Measurements from ENCODE around the gene KCNH3. TPM values are rescaled to one million over a fixed set of nuclear protein-coding genes. Genes with fewer than 3 reads are reported as not detected.
"Not testable (repeated sequence)": the region's sequence is repeated elsewhere in the genome, so short reads cannot be mapped to it uniquely, and the experiment has no call there.

KCNH3 gene
- total RNA-seq, 2 experiments from 2014 or later: 2.4 to 3.3 TPM

GRCh38 chr12:49529414-49529813 is 9.4 kb upstream of the KCNH3 start:
- no peaks in the 10 kb centered on the region for H3K27me3 Mint-ChIP-seq
- no peaks in the 10 kb centered on the region for H3K4me1 Mint-ChIP-seq
- H3K36me3 Mint-ChIP-seq (ENCODE audit: low read depth): peaks cover 2% of the 10 kb centered on the region
- ChIA-PET CTCF (interaction anchor here (0.8 to 1.2 kb wide), 2 partner anchors 16 to 182 kb away, joined by 3 to 5 read pairs; no protein-coding TSS in a partner anchor), POLR2A (no interaction called here)
- no peaks in the 10 kb centered on the region for H3K9me3 Mint-ChIP-seq (ENCODE audit: low read depth)
- intact Hi-C loops (cut with DNase I, micrococcal nuclease): no loop called here
- no peak for ATAC-seq
- H3K4me3 Mint-ChIP-seq: no peak overlapping the region
- DNase-seq: no peak
- H3K27ac Mint-ChIP-seq: no peak overlapping the region

DNA sequence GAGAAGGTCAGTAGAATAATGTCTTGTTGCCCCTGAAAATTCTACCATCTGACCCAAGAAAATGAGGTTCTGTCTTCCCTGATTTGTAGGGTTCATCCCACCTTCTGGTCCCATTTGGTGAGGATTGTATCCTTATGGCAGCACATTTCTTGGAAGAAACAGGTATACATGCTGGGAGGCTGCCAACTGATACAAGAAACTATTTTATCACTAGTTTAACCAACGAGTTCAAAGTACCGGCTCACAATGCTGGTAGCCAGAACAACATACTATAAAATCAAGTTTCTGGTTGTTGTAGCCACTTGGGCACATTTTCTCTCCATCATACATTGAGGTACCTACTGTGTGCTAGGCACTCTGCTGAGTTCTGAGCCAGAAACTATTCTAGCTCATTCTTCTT is 7.1 kb upstream of the KCNH3 start:
- CTCF ChIA-PET: no interaction called here
- no peak for DNase-seq
- H3K27ac Mint-ChIP-seq: no peak overlapping the region
- intact Hi-C loops (cut with DNase I, micrococcal nuclease): no loop called here
- POLR2A ChIA-PET: no interaction called here
- no peaks in the 10 kb centered on the region for H3K9me3 Mint-ChIP-seq (ENCODE audit: low read depth)
- no peak for ATAC-seq
- H3K27me3 Mint-ChIP-seq: peaks cover 3% of the 10 kb centered on the region
- no peak overlapping the region for H3K4me3 Mint-ChIP-seq
- H3K36me3 Mint-ChIP-seq (ENCODE audit: low read depth): no peaks in the 10 kb centered on the region
- no peaks in the 10 kb centered on the region for H3K4me1 Mint-ChIP-seq

DNA sequence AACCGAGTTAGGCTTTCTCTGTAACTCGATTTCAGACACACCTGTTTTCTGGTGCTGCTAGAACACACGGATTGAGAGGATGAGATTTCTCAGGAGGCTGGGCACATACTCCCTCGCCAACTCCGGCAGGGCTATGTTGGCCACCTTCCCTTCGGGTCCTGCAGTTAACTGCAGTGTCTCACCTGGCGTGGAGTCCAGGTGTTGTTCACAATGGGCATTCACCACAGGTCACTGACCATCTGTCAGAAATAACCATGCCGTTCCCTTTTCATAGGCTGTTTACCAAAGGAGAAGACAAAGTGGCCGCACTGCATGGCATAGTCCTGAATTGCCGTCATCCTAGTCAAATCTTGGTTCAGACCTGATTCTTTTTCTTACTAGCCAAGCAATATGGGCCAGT is 5.5 kb upstream of the KCNH3 start:
- no peak overlapping the region for H3K4me3 Mint-ChIP-seq
- intact Hi-C loops (cut with DNase I, micrococcal nuclease): no loop called here
- no peaks in the 10 kb centered on the region for H3K4me1 Mint-ChIP-seq
- no peak overlapping the region for H3K27ac Mint-ChIP-seq
- ChIA-PET CTCF (interaction anchor here (0.6 to 1.1 kb wide), 2 partner anchors 174 to 609 kb away, joined by 3 to 5 read pairs; no protein-coding TSS in a partner anchor), POLR2A (no interaction called here)
- peaks cover 11% of the 10 kb centered on the region for H3K27me3 Mint-ChIP-seq
- H3K9me3 Mint-ChIP-seq (ENCODE audit: low read depth): no peaks in the 10 kb centered on the region
- ATAC-seq (no peak), DNase-seq (no peak)
- no peaks in the 10 kb centered on the region for H3K36me3 Mint-ChIP-seq (ENCODE audit: low read depth)

DNA sequence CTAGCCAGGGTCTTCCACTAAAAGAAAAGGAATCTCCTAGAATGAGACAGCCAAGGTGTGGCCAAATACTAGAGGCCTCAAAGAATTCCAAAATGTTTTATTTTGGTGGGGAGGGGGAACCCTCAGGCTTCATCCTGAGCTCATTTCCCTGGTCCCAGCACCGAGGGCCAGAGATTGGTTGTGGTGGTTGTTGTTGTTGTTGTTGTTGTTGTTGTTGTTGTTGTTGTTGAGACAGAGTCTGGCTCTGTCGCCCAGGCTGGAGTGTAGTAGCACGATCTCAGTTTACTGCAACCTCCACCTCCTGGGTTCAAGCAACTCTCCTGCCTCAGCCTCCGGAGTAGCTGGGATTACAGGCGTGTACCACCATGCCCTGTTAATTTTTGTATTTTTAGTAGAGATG is 4.7 kb upstream of the KCNH3 start:
- H3K4me3 Mint-ChIP-seq; H3K36me3 Mint-ChIP-seq (ENCODE audit: low read depth); H3K27ac Mint-ChIP-seq; CTCF ChIA-PET; DNase-seq; H3K9me3 Mint-ChIP-seq (ENCODE audit: low read depth); ATAC-seq; H3K4me1 Mint-ChIP-seq; intact Hi-C loops (cut with DNase I, micrococcal nuclease): not testable (repeated sequence)
- peaks cover 11% of the 10 kb centered on the region for H3K27me3 Mint-ChIP-seq
- POLR2A ChIA-PET: interaction anchor here (0.6 kb wide), 1 partner anchor 224 kb away, joined by 4 read pairs; no protein-coding TSS in a partner anchor

DNA sequence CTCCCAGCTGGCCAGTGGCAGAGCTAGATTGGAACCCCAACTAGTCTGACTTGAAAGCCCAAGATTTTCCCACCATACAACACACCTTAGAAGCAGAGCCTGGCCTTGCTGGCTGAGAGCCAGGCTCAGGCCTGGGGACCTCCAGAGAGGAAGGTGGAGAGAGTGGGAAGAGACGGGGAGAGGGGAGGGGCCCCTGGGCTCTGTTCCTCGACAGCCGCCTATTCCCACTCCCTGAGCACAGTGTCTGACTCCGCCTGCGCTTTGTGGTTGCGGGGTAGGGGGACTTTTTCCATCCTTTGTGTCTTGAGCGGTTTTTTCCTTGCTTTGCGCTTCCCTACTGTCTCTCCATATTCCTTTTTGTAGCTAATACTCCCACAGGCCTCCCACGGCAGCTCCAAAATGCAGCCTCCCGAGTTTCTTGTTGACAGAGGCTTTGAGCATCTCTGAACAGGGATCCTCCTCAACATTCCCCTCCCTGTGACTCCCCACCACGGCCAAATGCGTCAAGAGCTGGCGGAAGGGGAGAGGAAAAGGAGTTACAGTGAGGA is 4.0 kb upstream of the KCNH3 start:
- ChIA-PET POLR2A (interaction anchor here (0.6 kb wide), 1 partner anchor 8 kb away, joined by 3 read pairs; no protein-coding TSS in a partner anchor), CTCF (interaction anchor here (0.5 to 1.9 kb wide), 4 partner anchors 174 to 221 kb away, joined by 3 to 11 read pairs (median 4); no protein-coding TSS in a partner anchor)
- Mint-ChIP-seq H3K4me1 (peaks cover 4% of the 10 kb centered on the region), H3K9me3 (ENCODE audit: low read depth) (no peaks in the 10 kb centered on the region), H3K27ac (no peak overlapping the region), H3K27me3 (peaks cover 15% of the 10 kb centered on the region), H3K4me3 (no peak overlapping the region), H3K36me3 (ENCODE audit: low read depth) (no peaks in the 10 kb centered on the region)
- DNase-seq (no peak), ATAC-seq (no peak)
- intact Hi-C loops (cut with DNase I, micrococcal nuclease): no loop called here

DNA sequence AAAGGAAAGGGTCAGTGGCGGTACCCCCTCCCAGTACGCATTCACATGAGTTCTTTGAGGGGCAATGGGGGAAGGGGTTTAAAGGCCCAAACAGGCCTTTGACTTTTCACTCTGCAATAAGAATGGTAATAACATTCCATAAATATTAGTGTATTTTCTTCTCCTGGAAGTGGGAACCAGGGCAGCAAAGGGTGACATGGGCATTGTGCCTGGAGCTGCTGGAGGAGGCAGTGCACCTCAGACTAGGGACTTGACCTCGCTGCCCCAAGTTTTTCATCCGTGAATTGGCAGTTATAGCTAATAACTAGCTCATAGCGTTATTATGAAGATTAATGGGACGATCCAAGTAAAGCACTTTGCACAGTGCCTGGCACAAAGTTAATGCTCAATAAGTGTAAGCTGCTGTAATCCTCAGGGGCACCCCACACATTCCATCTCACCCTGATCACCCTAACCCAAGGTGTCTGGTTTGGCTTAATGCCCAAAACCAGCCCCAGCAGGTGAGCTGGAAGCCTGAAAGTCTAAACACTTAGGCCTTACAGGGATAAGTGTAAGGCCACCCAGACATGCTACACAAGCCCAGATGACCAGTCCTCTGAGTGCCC is 2.8 kb upstream of the KCNH3 start:
- CTCF ChIA-PET: interaction anchor here (0.7 to 1.9 kb wide), 3 partner anchors 33 to 188 kb away, joined by 3 to 11 read pairs (median 4); no protein-coding TSS in a partner anchor
- no peak overlapping the region for H3K4me3 Mint-ChIP-seq
- H3K27ac Mint-ChIP-seq: no peak overlapping the region

GRCh38 chr12:49536526-49537071 is 2.2 kb upstream of the KCNH3 start:
- POLR2A ChIA-PET: no interaction called here
- CTCF ChIA-PET: interaction anchor here (0.6 to 1.9 kb wide), 3 partner anchors 178 to 339 kb away, joined by 3 to 11 read pairs (median 4); no protein-coding TSS in a partner anchor
- H3K27ac Mint-ChIP-seq: no peak overlapping the region
- intact Hi-C loops (cut with DNase I, micrococcal nuclease): no loop called here
- peaks cover 17% of the 10 kb centered on the region for H3K27me3 Mint-ChIP-seq
- no peak overlapping the region for H3K4me3 Mint-ChIP-seq
- peaks cover 4% of the 10 kb centered on the region for H3K4me1 Mint-ChIP-seq
- no peak for DNase-seq
- H3K36me3 Mint-ChIP-seq (ENCODE audit: low read depth): no peaks in the 10 kb centered on the region
- ATAC-seq: no peak
- H3K9me3 Mint-ChIP-seq (ENCODE audit: low read depth): no peaks in the 10 kb centered on the region

More for the DNA sequence above, 2.8 kb upstream of the KCNH3 start:
- intact Hi-C loops (cut with DNase I, micrococcal nuclease): no loop called here
- peaks cover 4% of the 10 kb centered on the region for H3K4me1 Mint-ChIP-seq
- peaks cover 17% of the 10 kb centered on the region for H3K27me3 Mint-ChIP-seq
- no peaks in the 10 kb centered on the region for H3K36me3 Mint-ChIP-seq (ENCODE audit: low read depth)
- DNase-seq (no peak), ATAC-seq (no peak)
- POLR2A ChIA-PET: no interaction called here
- no peaks in the 10 kb centered on the region for H3K9me3 Mint-ChIP-seq (ENCODE audit: low read depth)

GRCh38 chr12:49537231-49537751 is 1.5 kb upstream of the KCNH3 start:
- Mint-ChIP-seq H3K27me3 (peaks cover 17% of the 10 kb centered on the region), H3K9me3 (ENCODE audit: low read depth) (no peaks in the 10 kb centered on the region), H3K27ac (no peak overlapping the region), H3K36me3 (ENCODE audit: low read depth) (no peaks in the 10 kb centered on the region), H3K4me1 (peaks cover 4% of the 10 kb centered on the region), H3K4me3 (peak overlapping the region; percentile 55)
- POLR2A ChIA-PET: no interaction called here
- ATAC-seq (no peak), DNase-seq (no peak)
- intact Hi-C loops (cut with DNase I, micrococcal nuclease): no loop called here
- CTCF ChIA-PET: interaction anchor here (0.6 to 1.4 kb wide), 5 partner anchors 17 to 340 kb away, joined by 3 to 4 read pairs (median 4); no protein-coding TSS in a partner anchor

GRCh38 chr12:49537752-49538509 is 899 bp upstream of the KCNH3 start:
- intact Hi-C loops (cut with DNase I, micrococcal nuclease): loop anchor here in 1 of 2 experiments (1.0 kb wide), 1 partner anchor 85 kb away; the partner anchor contains the start of gene PRPF40B
- Mint-ChIP-seq H3K9me3 (ENCODE audit: low read depth) (no peaks in the 10 kb centered on the region), H3K36me3 (ENCODE audit: low read depth) (no peaks in the 10 kb centered on the region), H3K4me3 (peak overlapping the region; percentile 55), H3K4me1 (peaks cover 4% of the 10 kb centered on the region), H3K27ac (no peak overlapping the region), H3K27me3 (peaks cover 17% of the 10 kb centered on the region)
- ATAC-seq: peak; percentile 24
- ChIA-PET POLR2A (interaction anchor here (0.6 kb wide), 2 partner anchors 9 to 86 kb away, joined by 3 read pairs; no protein-coding TSS in a partner anchor), CTCF (interaction anchor here (0.9 to 1.4 kb wide), 6 partner anchors 13 to 190 kb away, joined by 3 to 4 read pairs (median 3); no protein-coding TSS in a partner anchor)
- DNase-seq: peak; percentile 55

DNA sequence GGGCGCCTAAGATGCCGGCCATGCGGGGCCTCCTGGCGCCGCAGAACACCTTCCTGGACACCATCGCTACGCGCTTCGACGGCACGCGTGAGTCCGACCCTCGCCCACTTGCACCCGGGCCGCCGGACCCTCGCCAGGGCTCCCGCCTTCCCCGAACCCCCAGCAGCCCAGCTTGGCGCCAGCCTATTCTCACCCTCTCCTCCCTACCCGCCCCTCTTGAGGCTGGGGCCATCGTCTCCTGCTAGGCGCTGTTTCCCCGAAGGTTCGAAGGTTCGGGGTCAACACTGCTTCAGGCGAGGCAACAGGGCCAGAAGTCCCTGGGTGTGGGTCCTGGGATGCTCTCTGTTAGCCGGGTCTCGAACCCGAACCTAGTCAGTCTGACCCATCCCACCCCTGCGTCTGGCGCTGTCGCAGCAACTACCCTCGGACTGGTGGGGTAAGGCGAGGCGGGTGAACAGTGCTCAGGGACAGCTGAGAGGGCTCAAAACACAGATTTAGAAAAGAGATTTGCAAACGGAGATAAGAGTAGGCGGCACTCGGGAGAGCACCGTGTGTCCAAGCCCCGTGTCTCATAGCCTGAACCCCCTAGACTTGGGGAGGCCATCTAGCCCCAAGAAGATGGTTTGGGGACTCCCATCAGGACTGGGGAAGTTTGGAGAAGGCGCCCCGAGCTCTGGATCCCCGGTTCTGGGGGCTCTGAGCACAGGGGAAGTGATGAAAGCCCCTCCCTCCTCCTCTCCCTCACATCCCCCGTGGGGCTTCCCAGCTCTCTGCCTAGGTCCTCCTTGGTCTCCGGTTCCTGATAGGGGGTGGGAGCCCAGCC is 787 bp downstream of the KCNH3 start:
- H3K9me3 Mint-ChIP-seq (ENCODE audit: low read depth): no peaks in the 10 kb centered on the region
- DNase-seq: no peak
- peak overlapping the region; percentile 36 for H3K4me3 Mint-ChIP-seq
- CTCF ChIA-PET: interaction anchor here (0.9 to 1.0 kb wide), 2 partner anchors 181 to 192 kb away, joined by 3 read pairs; no protein-coding TSS in a partner anchor
- intact Hi-C loops (cut with DNase I, micrococcal nuclease): no loop called here
- H3K4me1 Mint-ChIP-seq: peaks cover 4% of the 10 kb centered on the region
- H3K27me3 Mint-ChIP-seq: peaks cover 17% of the 10 kb centered on the region
- no peaks in the 10 kb centered on the region for H3K36me3 Mint-ChIP-seq (ENCODE audit: low read depth)
- POLR2A ChIA-PET: interaction anchor here (0.7 kb wide), 1 partner anchor 20 kb away, joined by 3 read pairs; no protein-coding TSS in a partner anchor
- ATAC-seq: no peak
- no peak overlapping the region for H3K27ac Mint-ChIP-seq

All from activated CD4-positive, alpha-beta T cell treated with anti-CD3 and anti-CD28 coated beads for 36 hours (primary cell).